H1 (cell line): ENCODE results near the gene RBP3.

Source experiments
- CTCF ChIP-seq, 3 experiments: IDR thresholded peaks; 1 replicate in 2 of 3; 2 replicates in 1 of 3; pipeline versions ENCODE4 v1.5.1 to v1.6.1; 2011; ENCODE audit warnings: low read length in 3 of 3, mild to moderate bottlenecking in 3 of 3, inconsistent platforms in 2 of 3, low read depth in 1 of 3, moderate library complexity in 1 of 3; ENCODE audit not compliant: insufficient read depth in 1 of 3; ENCODE audit errors: control extremely low read depth in 1 of 3
- EP300 ChIP-seq, 2 experiments: IDR thresholded peaks; 1 replicate in 1 of 2; 2 replicates in 1 of 2; pipeline ENCODE4 v1.6.1; 2011 to 2012; ENCODE audit warnings: low read depth in 2 of 2, low read length in 2 of 2, mild to moderate bottlenecking in 2 of 2, borderline replicate concordance in 1 of 2, inconsistent platforms in 1 of 2, moderate library complexity in 1 of 2
- HDAC2 ChIP-seq, 2 experiments: fragments of 300-600 bp in 1 of 2; sonication (generic) in 1 of 2; IDR thresholded peaks; 2 replicates each; pipeline ENCODE4 v1.6.1; 2011 to 2012; ENCODE audit warnings: low read depth in 2 of 2, low read length in 2 of 2, mild to moderate bottlenecking in 2 of 2, moderate library complexity in 2 of 2, borderline replicate concordance in 1 of 2, inconsistent platforms in 1 of 2
- JUND ChIP-seq: IDR thresholded peaks from 2 replicates; pipeline ENCODE4 v1.6.1; 2011; ENCODE audit warnings: mild to moderate bottlenecking, improper control_type of control experiment, low read length
- POLR2A ChIP-seq, 2 experiments: IDR thresholded peaks; 1 replicate in 1 of 2; 2 replicates in 1 of 2; pipeline ENCODE4 v1.6.1; 2011; ENCODE audit warnings: low read depth in 2 of 2, low read length in 2 of 2, mild to moderate bottlenecking in 2 of 2; ENCODE audit errors: control extremely low read depth in 1 of 2
- POLR2AphosphoS5 ChIP-seq: IDR thresholded peaks from 2 replicates; pipeline ENCODE4 v1.6.1; 2011; ENCODE audit warnings: low read depth, low read length
- RFX5 ChIP-seq: IDR thresholded peaks from 2 replicates; pipeline ENCODE4 v1.6.1; 2011; ENCODE audit warnings: low read depth, low read length, improper control_type of control experiment, borderline replicate concordance
- SRF ChIP-seq: IDR thresholded peaks from 2 replicates; pipeline ENCODE4 v1.6.1; 2011; ENCODE audit warnings: mild to moderate bottlenecking, low read depth, low read length, moderate library complexity

DNA sequence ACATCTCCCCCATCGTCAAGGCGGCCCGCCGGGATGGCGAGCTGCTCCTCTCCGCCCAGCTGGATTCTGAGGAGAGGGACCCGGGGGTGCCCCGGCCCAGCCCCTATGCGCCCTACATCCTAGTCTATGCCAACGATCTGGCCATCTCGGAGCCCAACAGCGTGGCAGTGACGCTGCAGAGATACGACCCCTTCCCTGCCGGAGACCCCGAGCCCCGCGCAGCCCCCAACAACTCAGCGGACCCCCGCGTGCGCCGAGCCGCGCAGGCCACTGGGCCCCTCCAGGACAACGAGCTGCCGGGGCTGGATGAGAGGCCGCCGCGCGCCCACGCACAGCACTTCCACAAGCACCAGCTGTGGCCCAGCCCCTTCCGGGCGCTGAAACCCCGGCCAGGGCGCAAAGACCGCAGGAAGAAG lies 38.1 kb upstream of the RBP3 start:
- TF ChIP-seq CTCF (IDR thresholded peaks at IDR 0.05; ENCODE audit: control extremely low read depth in 1 of 3, insufficient read depth in 1 of 3, low read depth in 1 of 3, low read length in 3 of 3) (no peak), POLR2A (IDR thresholded peaks at IDR 0.05; ENCODE audit: control extremely low read depth in 1 of 2, low read depth in 2 of 2, low read length in 2 of 2) (no peak), SRF (no peak), JUND (no peak), HDAC2 (IDR thresholded peaks at IDR 0.05; ENCODE audit: borderline replicate concordance in 1 of 2, low read depth in 2 of 2, low read length in 2 of 2) (no peak), EP300 (IDR thresholded peaks at IDR 0.05; ENCODE audit: borderline replicate concordance in 1 of 2, low read depth in 2 of 2, low read length in 2 of 2) (no peak), RFX5 (no peak), POLR2AphosphoS5 (no peak)
